OCI-LY1 (cell line): ENCODE results near the gene AMPH.

Experiments
- H2AFZ ChIP-seq: fragments of 200-600 bp; sonication (generic), shearing (Covaris generic); 2 replicates; pipeline ENCODE4 v1.6.0; 2014; ENCODE audit warnings: antibody characterized with exemption, mild to moderate bottlenecking, low read length
- H3F3A ChIP-seq: fragments of 200-600 bp; sonication (generic), shearing (Covaris generic); 2 replicates; pipeline ENCODE4 v1.6.0; 2014; ENCODE audit warnings: mild to moderate bottlenecking, antibody characterized with exemption, low read length, moderate library complexity; ENCODE audit not compliant: insufficient read depth
- H3K27ac ChIP-seq: fragments of 200-600 bp; sonication (generic); 2 replicates; pipeline ENCODE4 v1.5.1; 2014; ENCODE audit warnings: low read length, mixed run types, mild to moderate bottlenecking, low read depth; ENCODE audit not compliant: poor library complexity, severe bottlenecking
- H3K27me3 ChIP-seq: fragments of 200-600 bp; sonication (generic); 2 replicates; pipeline ENCODE4 v1.6.0; 2014; ENCODE audit warnings: antibody characterized with exemption, mild to moderate bottlenecking, low read length, moderate library complexity; ENCODE audit not compliant: insufficient read depth
- H3K36me3 ChIP-seq: fragments of 200-600 bp; sonication (generic); 2 replicates; pipeline ENCODE4 v1.6.1; 2014; ENCODE audit warnings: mild to moderate bottlenecking, antibody characterized with exemption, low read length, moderate library complexity, mixed read lengths; ENCODE audit not compliant: insufficient read depth
- H3K4me1 ChIP-seq: fragments of 200-600 bp; sonication (generic); 2 replicates; pipeline ENCODE4 v1.5.1; 2014; ENCODE audit warnings: mild to moderate bottlenecking, low read length, moderate library complexity; ENCODE audit not compliant: insufficient read depth, severe bottlenecking
- H3K4me2 ChIP-seq: fragments of 200-600 bp; sonication (generic), shearing (Covaris generic); 2 replicates; pipeline ENCODE4 v1.6.1; 2014; ENCODE audit warnings: low read length
- H3K4me3 ChIP-seq: fragments of 200-600 bp; sonication (generic); 2 replicates; pipeline ENCODE4 v1.5.1; 2014; ENCODE audit warnings: low read length, low read depth, mild to moderate bottlenecking, mixed read lengths; ENCODE audit not compliant: poor library complexity, severe bottlenecking
- H3K79me2 ChIP-seq: fragments of 200-600 bp; shearing (Covaris generic); 2 replicates; pipeline ENCODE4 v1.6.1; 2016; ENCODE audit warnings: mixed run types, low read length, mixed read lengths; ENCODE audit not compliant: insufficient read depth
- H3K9ac ChIP-seq: fragments of 200-600 bp; sonication (generic), shearing (Covaris generic); 2 replicates; pipeline ENCODE4 v1.6.1; 2014; ENCODE audit warnings: mild to moderate bottlenecking, low read length, mixed read lengths
- H3K9me2 ChIP-seq: fragments of 200-600 bp; sonication (generic), shearing (Covaris generic); 2 replicates; pipeline ENCODE4 v1.6.1; 2014; ENCODE audit warnings: low read depth, mild to moderate bottlenecking, low read length, mixed read lengths
- H3K9me3 ChIP-seq: fragments of 200-600 bp; shearing (Covaris generic); 2 replicates; pipeline ENCODE4 v1.6.1; 2014; ENCODE audit warnings: low read length, mixed read lengths
- H4K20me1 ChIP-seq: fragments of 200-600 bp; sonication (generic), shearing (Covaris generic); 2 replicates; pipeline ENCODE4 v1.6.0; 2016; ENCODE audit warnings: mild to moderate bottlenecking, low read length; ENCODE audit not compliant: insufficient read depth
- EZH2 ChIP-seq: fragments of 200-600 bp; sonication (generic), shearing (Covaris generic); IDR thresholded peaks from 2 replicates; pipeline ENCODE4 v1.8.0; 2017; ENCODE audit warnings: borderline replicate concordance, mixed run types, mild to moderate bottlenecking, antibody characterized with exemption, low read length, moderate library complexity, mixed read lengths
- TF ChIP-seq, protein P1 (sequence below): fragments of 200-600 bp; sonication (generic), shearing (Covaris generic); IDR thresholded peaks from 2 replicates; pipeline ENCODE4 v1.5.1; 2017; ENCODE audit warnings: mild to moderate bottlenecking, antibody characterized with exemption, low read length, moderate library complexity, mixed read lengths

Gene AMPH

DNA sequence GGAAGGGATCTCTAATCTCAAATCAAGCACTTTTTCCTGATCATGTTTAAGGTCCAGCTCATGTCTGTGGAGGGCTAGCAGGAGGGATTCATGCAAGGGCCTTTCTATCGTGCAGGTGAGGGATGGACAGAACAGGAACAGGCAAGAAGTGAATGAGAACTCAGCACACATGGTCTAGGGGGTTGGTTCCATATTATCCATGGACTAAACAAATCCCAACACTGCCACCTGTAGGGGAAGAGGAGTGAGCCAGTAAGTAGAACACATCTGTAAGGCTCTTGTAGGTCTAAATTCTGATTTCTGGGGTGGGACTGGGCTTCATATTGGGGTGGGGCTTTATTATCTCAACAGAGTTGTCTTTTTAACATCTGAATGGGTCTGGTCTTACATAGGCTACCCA, 219.8 kb downstream of the AMPH start:
- Histone ChIP-seq H3K36me3 (no peaks in the 10 kb centered on the region), H3K9me3 (no peaks in the 10 kb centered on the region), H3K9ac (no peak overlapping the region), H3K27ac (no peak overlapping the region), H4K20me1 (no peaks in the 10 kb centered on the region), H3K4me3 (no peak overlapping the region), H3K4me1 (no peaks in the 10 kb centered on the region), H3K27me3 (no peaks in the 10 kb centered on the region), H3F3A (no peaks in the 10 kb centered on the region), H2AFZ (no peak overlapping the region), H3K4me2 (no peak overlapping the region), H3K79me2 (no peaks in the 10 kb centered on the region), H3K9me2 (no peaks in the 10 kb centered on the region)
- TF ChIP-seq EZH2: no peak
- TF ChIP-seq, protein P1, sequence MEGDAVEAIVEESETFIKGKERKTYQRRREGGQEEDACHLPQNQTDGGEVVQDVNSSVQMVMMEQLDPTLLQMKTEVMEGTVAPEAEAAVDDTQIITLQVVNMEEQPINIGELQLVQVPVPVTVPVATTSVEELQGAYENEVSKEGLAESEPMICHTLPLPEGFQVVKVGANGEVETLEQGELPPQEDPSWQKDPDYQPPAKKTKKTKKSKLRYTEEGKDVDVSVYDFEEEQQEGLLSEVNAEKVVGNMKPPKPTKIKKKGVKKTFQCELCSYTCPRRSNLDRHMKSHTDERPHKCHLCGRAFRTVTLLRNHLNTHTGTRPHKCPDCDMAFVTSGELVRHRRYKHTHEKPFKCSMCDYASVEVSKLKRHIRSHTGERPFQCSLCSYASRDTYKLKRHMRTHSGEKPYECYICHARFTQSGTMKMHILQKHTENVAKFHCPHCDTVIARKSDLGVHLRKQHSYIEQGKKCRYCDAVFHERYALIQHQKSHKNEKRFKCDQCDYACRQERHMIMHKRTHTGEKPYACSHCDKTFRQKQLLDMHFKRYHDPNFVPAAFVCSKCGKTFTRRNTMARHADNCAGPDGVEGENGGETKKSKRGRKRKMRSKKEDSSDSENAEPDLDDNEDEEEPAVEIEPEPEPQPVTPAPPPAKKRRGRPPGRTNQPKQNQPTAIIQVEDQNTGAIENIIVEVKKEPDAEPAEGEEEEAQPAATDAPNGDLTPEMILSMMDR: peak; percentile 40; the same call in 1 of the 2 replicates

DNA sequence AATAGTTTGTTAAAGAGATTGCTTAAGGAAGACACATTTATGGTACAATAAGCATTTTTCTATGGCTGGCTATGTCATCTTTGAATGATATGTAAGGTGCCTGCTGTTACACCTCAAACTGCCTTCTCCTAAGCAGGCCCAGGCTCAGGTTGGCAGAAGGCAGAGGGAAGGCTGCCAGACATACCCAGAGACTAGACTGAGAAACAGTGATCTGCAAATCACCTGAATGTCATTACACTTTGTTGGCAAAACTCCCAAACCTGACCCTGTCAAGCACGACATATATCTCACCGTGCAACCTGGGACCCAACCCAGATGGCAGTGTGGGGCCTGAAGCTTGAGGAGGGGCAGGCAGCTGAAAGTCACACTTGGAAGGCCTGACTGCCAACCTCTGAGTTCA, 221.1 kb downstream of the AMPH start:
- Histone ChIP-seq H3F3A (no peaks in the 10 kb centered on the region), H3K9me3 (no peaks in the 10 kb centered on the region), H3K9me2 (no peaks in the 10 kb centered on the region), H3K9ac (no peak overlapping the region), H3K79me2 (no peaks in the 10 kb centered on the region), H3K36me3 (no peaks in the 10 kb centered on the region), H3K27me3 (no peaks in the 10 kb centered on the region), H4K20me1 (no peaks in the 10 kb centered on the region), H3K4me2 (no peak overlapping the region), H3K4me3 (no peak overlapping the region), H2AFZ (no peak overlapping the region), H3K4me1 (no peaks in the 10 kb centered on the region), H3K27ac (no peak overlapping the region)
- TF ChIP-seq, protein P1: no peak
- TF ChIP-seq EZH2: no peak

DNA sequence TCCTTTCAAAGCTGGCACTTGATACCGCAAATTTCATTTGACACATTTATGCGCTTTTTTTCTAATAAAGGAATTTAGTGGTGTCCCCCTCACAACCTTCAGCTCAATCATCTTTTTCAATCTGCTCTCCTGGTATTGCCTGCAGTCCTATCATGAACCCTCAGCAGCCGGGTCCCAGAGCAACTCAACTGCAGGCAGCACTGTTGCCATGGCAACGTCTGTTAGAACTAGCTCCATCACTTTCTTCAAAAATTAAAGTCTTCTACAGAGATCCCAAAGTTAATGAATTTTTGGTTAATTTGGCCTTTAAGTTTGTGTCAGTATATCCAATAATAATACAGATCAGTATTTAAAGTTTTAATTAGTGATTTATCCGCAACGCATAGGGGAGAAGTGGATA, 221.6 kb downstream of the AMPH start:
- no peaks in the 10 kb centered on the region for H3K9me2 ChIP-seq
- H3K4me3 ChIP-seq: no peak overlapping the region
- no peaks in the 10 kb centered on the region for H3K36me3 ChIP-seq
- H3K27me3 ChIP-seq: no peaks in the 10 kb centered on the region
- no peaks in the 10 kb centered on the region for H3K79me2 ChIP-seq
- H3F3A ChIP-seq: no peaks in the 10 kb centered on the region
- TF ChIP-seq, protein P1: no peak
- no peak for TF ChIP-seq EZH2
- H3K27ac ChIP-seq: no peak overlapping the region
- no peak overlapping the region for H2AFZ ChIP-seq
- H3K9ac ChIP-seq: no peak overlapping the region
- H3K4me1 ChIP-seq: no peaks in the 10 kb centered on the region
- H3K9me3 ChIP-seq: no peaks in the 10 kb centered on the region
- no peaks in the 10 kb centered on the region for H4K20me1 ChIP-seq
- H3K4me2 ChIP-seq: no peak overlapping the region
